HepG2 (cell line): ENCODE data around the gene IGF2. TPM values are rescaled to one million over a fixed set of nuclear protein-coding genes. Genes with fewer than 3 reads are reported as not detected.

Source experiments
- ATAC-seq: fragments of 200-7000 bp; cut with Tn5 transposase; 3 replicates; pipeline ENCODE4 v1.9.1; 2020; ENCODE audit warnings: mild to moderate bottlenecking, moderate library complexity
- BruUV-seq: library from RNA; stranded (reverse); fragments of 400-500 nt; replicated peaks from 2 replicates; lab custom pipeline; 2021; lab: Mats Ljungman, UMichigan
- CTCF ChIA-PET: fragments of 300-600 bp; formaldehyde crosslinking; extraction: SDS; loops from one replicate; lab custom pipeline; 2021; ENCODE audit warnings: low total read pairs, inconsistent platforms, low intra/inter-chr PET ratio; lab: Yijun Ruan, JAX
- POLR2A ChIA-PET: fragments of 350-600 bp; sonication (Branson Sonifier 250); formaldehyde crosslinking; loops from one replicate; lab custom pipeline; 2020; ENCODE audit warnings: antibody characterized with exemption, inconsistent platforms; lab: Yijun Ruan, JAX
- DNase-seq: peaks from one replicate; pipeline ENCODE4 v3.0.0-alpha.2; 2015; ENCODE audit warnings: low spot score
- FAIRE-seq: peaks from 3 replicates; lab custom pipeline; 2011; peaks lifted over from hg19 to GRCh38; lab: Jason Lieb, UNC
- H2AFZ ChIP-seq: one replicate; pipeline ENCODE4 v1.6.1; 2011; ENCODE audit warnings: low read length, inconsistent platforms
- H3K27ac ChIP-seq: fragments of 300-600 bp; 3 replicates; pipeline ENCODE4 v1.8.0; 2011; ENCODE audit warnings: mixed run types, mild to moderate bottlenecking, mixed read lengths, low read length, inconsistent platforms; ENCODE audit not compliant: insufficient read depth; ENCODE audit errors: extremely low read length
- H3K27me3 ChIP-seq, 2 experiments: fragments of 200-600 bp in 1 of 2; 2 replicates in 1 of 2; 3 replicates in 1 of 2; pipeline versions ENCODE4 v1.6.0 to v1.8.0; 2011; ENCODE audit warnings: low read length in 2 of 2, mild to moderate bottlenecking in 2 of 2, moderate library complexity in 2 of 2, inconsistent platforms in 1 of 2; ENCODE audit not compliant: insufficient read depth in 2 of 2, control insufficient read depth in 1 of 2
- H3K36me3 ChIP-seq, 2 experiments: fragments of 200-600 bp in 1 of 2; replicated peaks in 1 of 2; 2 replicates in 1 of 2; 3 replicates in 1 of 2; pipeline versions ENCODE4 v1.5.1 to v1.8.0; 2011; ENCODE audit warnings: low read length in 2 of 2, inconsistent platforms in 1 of 2; ENCODE audit not compliant: insufficient read depth in 2 of 2, control insufficient read depth in 1 of 2
- H3K4me1 ChIP-seq: 2 replicates; pipeline ENCODE4 v1.5.1; 2012; ENCODE audit warnings: low read length, inconsistent platforms; ENCODE audit not compliant: insufficient read depth
- H3K4me2 ChIP-seq: 2 replicates; pipeline ENCODE4 v1.6.0; 2011; ENCODE audit warnings: low read depth, low read length, inconsistent platforms
- H3K4me3 ChIP-seq, 3 experiments: fragments of 200-600 bp in 1 of 3; sonication (generic), shearing (Covaris generic) in 1 of 3; replicated peaks in 1 of 3; 2 replicates each; pipeline ENCODE4 v1.5.1; 2011 to 2016; ENCODE audit warnings: low read length in 3 of 3, inconsistent platforms in 2 of 3, low read depth in 2 of 3, mild to moderate bottlenecking in 2 of 3, control low read depth in 1 of 3, mixed read lengths in 1 of 3; ENCODE audit not compliant: insufficient read depth in 1 of 3
- H3K79me2 ChIP-seq: one replicate; pipeline ENCODE4 v1.6.1; 2011; ENCODE audit warnings: low read length, inconsistent platforms; ENCODE audit not compliant: insufficient read depth
- H3K9ac ChIP-seq: 2 replicates; pipeline ENCODE4 v1.6.0; 2011; ENCODE audit warnings: mild to moderate bottlenecking, low read depth, low read length, inconsistent platforms; ENCODE audit not compliant: insufficient read depth
- H3K9me3 ChIP-seq: 2 replicates; pipeline ENCODE4 v1.5.1; 2012; ENCODE audit warnings: mild to moderate bottlenecking, low read length
- H4K20me1 ChIP-seq: 2 replicates; pipeline ENCODE4 v1.6.0; 2011; ENCODE audit warnings: inconsistent platforms, mild to moderate bottlenecking, low read length, moderate library complexity; ENCODE audit not compliant: insufficient read depth
- ARNT ChIP-seq: fragments of 450-650 bp; IDR thresholded peaks from 2 replicates; pipeline ENCODE4 v1.6.1; 2017
- BRCA1 ChIP-seq: sonication (generic); formaldehyde crosslinking; IDR thresholded peaks from 2 replicates; pipeline ENCODE4 v1.4.0; 2020; ENCODE audit warnings: missing genetic modification reagents
- DRAP1 ChIP-seq: IDR thresholded peaks from 2 replicates; pipeline ENCODE4 v1.6.1; 2016; ENCODE audit warnings: missing genetic modification reagents, missing compliant biosample characterization
- ETV6 ChIP-seq: sonication (generic); formaldehyde crosslinking; conservative IDR thresholded peaks from 2 replicates; pipeline ENCODE4 v1.4.0; 2020; ENCODE audit warnings: missing genetic modification reagents
- GABPA ChIP-seq, 2 experiments: IDR thresholded peaks; 2 replicates each; pipeline ENCODE4 v1.6.1; 2011 to 2016; ENCODE audit warnings: low read depth in 2 of 2, low read length in 1 of 2, missing biosample characterization in 1 of 2, missing genetic modification characterization in 1 of 2
- HHEX ChIP-seq: IDR thresholded peaks from 2 replicates; pipeline ENCODE4 v1.6.1; 2016; ENCODE audit warnings: control low read depth
- HIVEP1 ChIP-seq: sonication (generic); formaldehyde crosslinking; IDR thresholded peaks from 2 replicates; pipeline ENCODE4 v1.4.0; 2020; ENCODE audit warnings: mild to moderate bottlenecking, missing genetic modification reagents
- MTA1 ChIP-seq: sonication (generic); formaldehyde crosslinking; IDR thresholded peaks from 2 replicates; pipeline ENCODE4 v1.4.0; 2020; ENCODE audit warnings: missing genetic modification reagents, mild to moderate bottlenecking, borderline replicate concordance
- NFATC3 ChIP-seq: sonication (generic); formaldehyde crosslinking; IDR thresholded peaks from 2 replicates; pipeline ENCODE4 v1.5.1; 2020; ENCODE audit warnings: mild to moderate bottlenecking, missing genetic modification reagents
- PRMT3 ChIP-seq: sonication (generic); formaldehyde crosslinking; IDR thresholded peaks from 2 replicates; pipeline ENCODE4 v1.8.1; 2022; ENCODE audit warnings: low read depth, mild to moderate bottlenecking, moderate library complexity, missing genetic modification reagents, borderline replicate concordance
- SMAD1 ChIP-seq: sonication (generic); formaldehyde crosslinking; IDR thresholded peaks from 2 replicates; pipeline ENCODE4 v1.4.0; 2020; ENCODE audit warnings: missing genetic modification reagents, low read depth, mild to moderate bottlenecking, borderline replicate concordance
- ZBTB42 ChIP-seq: sonication (generic); formaldehyde crosslinking; IDR thresholded peaks from 2 replicates; pipeline ENCODE4 v1.5.0; 2020; ENCODE audit warnings: mild to moderate bottlenecking, missing genetic modification reagents
- ZFP36 ChIP-seq: fragments of 150-350 bp; IDR thresholded peaks from 2 replicates; pipeline ENCODE4 v1.6.1; 2018; ENCODE audit warnings: borderline replicate concordance, low read length, low read depth; ENCODE audit not compliant: partially characterized antibody
- ZNF282 ChIP-seq: fragments of 450-650 bp; IDR thresholded peaks from 2 replicates; pipeline ENCODE4 v1.6.1; 2018; ENCODE audit not compliant: partially characterized antibody
- ZNF570 ChIP-seq: sonication (generic); formaldehyde crosslinking; IDR thresholded peaks from 2 replicates; pipeline ENCODE4 v1.4.0; 2020; ENCODE audit warnings: mild to moderate bottlenecking, missing genetic modification reagents, borderline replicate concordance
- ZNF749 ChIP-seq: sonication (generic); formaldehyde crosslinking; IDR thresholded peaks from 2 replicates; pipeline ENCODE4 v1.8.0; 2022; ENCODE audit warnings: mild to moderate bottlenecking, missing genetic modification reagents, moderate library complexity, borderline replicate concordance
- WGBS: methylation state at CpG from one replicate; pipeline ENCODE4 v1.1.6; 2017; ENCODE audit warnings: low lambda C conversion rate; 5-methylcytosine and 5-hydroxymethylcytosine counted together
- in situ Hi-C: cut with HindIII; loops from 2 replicates; pipeline ENCODE4 v1.10.0; 2017; ENCODE audit warnings: low pct_unique_long_range_greater_than_20kb; ENCODE audit not compliant: extremely low pct_ligation_motif_present
- intact Hi-C: fragments of 100-400 bp; cut with micrococcal nuclease; formaldehyde crosslinking; loops from one replicate; pipeline ENCODE4 v1.10.0; 2022; ENCODE audit not compliant: unreplicated experiment
- polyA plus RNA-seq, 8 experiments: library from polyadenylated mRNA; depleted of rRNA in 3 of 8; stranded (reverse) in 7 of 8; unstranded in 1 of 8; fragments of >200 nt; fragmentation: Illumina TruSeq in 4 of 8; extraction: Trizol in 4 of 8; gene quantifications; 2 replicates each; pipeline versions ENCODE4 v1.2.1 to v1.2.3, GENCODE V29; 2011 to 2016; ENCODE audit warnings: low read depth in 4 of 8, missing spikeins in 1 of 8, mixed read lengths in 1 of 8; ENCODE audit not compliant: insufficient read depth in 1 of 8
- total RNA-seq, 5 experiments: library from RNA; depleted of rRNA; stranded (reverse); fragments of >200 nt; fragmentation: Illumina TruSeq; extraction: Trizol; gene quantifications; 2 replicates each; pipeline ENCODE4 v1.2.3, GENCODE V29; 2016; ENCODE audit warnings: low read depth in 1 of 5
- TF ChIP-seq, protein P1 (sequence below): sonication (generic); formaldehyde crosslinking; IDR thresholded peaks from 2 replicates; pipeline ENCODE4 v1.4.0; 2020; ENCODE audit warnings: mild to moderate bottlenecking, low read depth, missing genetic modification reagents
- TF ChIP-seq, protein P2 (sequence below): sonication (generic); formaldehyde crosslinking; IDR thresholded peaks from 2 replicates; pipeline ENCODE4 v1.4.0; 2020; ENCODE audit warnings: missing genetic modification reagents
- TF ChIP-seq, protein P3 (sequence below): sonication (generic); formaldehyde crosslinking; IDR thresholded peaks from 2 replicates; pipeline ENCODE4 v1.5.0; 2020; ENCODE audit warnings: missing genetic modification reagents

The IGF2 gene
- total and polyA plus RNA-seq, 2 of the 13 experiments (the other 11 are each of a cell fraction or from before 2014, with no cell fraction given): 79.1 to 254 TPM

DNA sequence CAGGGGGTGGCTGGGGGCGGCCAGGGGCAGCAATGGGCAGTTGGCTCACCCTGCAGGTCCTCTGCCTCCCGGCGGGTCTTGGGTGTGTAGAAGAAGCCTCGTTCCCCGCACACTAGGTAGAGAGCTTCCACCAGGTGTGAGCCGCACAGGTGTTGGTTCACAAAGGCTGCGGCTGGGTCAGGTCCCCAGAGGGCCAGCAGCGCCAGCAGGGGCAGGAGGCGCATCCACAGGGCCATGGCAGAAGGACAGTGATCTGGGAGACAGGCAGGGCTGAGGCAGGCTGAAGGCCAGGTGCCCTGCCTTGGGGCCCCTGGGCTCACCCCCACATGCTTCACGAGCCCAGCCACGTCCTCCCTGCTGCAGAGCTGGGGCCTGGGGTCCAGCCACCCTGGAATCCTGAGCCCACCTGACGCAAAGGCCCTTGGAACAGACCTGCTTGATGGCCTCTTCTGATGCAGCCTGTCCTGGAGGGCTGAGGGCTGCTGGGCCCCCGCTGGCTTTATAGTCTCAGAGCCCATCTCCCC is 21.6 kb upstream of the IGF2 start, which contains the start of gene INS:
INS (minus strand) TSS at position 474 of the 524 bp plus-strand sequence; CDS start at position 236, 238 bp downstream.
- POLR2A ChIA-PET: no interaction called here
- ATAC-seq: no peak
- Histone ChIP-seq H3K27me3 (peaks cover 24 to 68% of the 10 kb centered on the region in 2 experiments), H3K79me2 (no peaks in the 10 kb centered on the region), H3K4me1 (no peaks in the 10 kb centered on the region), H3K9me3 (no peaks in the 10 kb centered on the region), H3K27ac (no peak within 1 kb of the TSS), H4K20me1 (no peaks in the 10 kb centered on the region), H3K36me3 (no peaks in the 10 kb centered on the region), H3K9ac (no peak within 1 kb of the TSS), H3K4me3 (no peak within 1 kb of the TSS), H2AFZ (no peak within 1 kb of the TSS), H3K4me2 (no peak within 1 kb of the TSS)
- DNase-seq: no peak
- BruUV-seq: no TSS peak
- in situ Hi-C loops (no loop called here), intact Hi-C loops (no loop called here)
- WGBS: no CpG with 5 or more reads among the region's 13 CpGs
- FAIRE-seq: no peak
- TF ChIP-seq ZNF570: no peak
- no peak for TF ChIP-seq ARNT
- TF ChIP-seq ZNF749 (CRISPR knock-in tag): no peak
- no peak for TF ChIP-seq HHEX (CRISPR knock-in tag)
- TF ChIP-seq PRMT3: no peak
- no peak for TF ChIP-seq MTA1 (CRISPR knock-in tag)
- TF ChIP-seq DRAP1: no peak
- TF ChIP-seq BRCA1: no peak
- TF ChIP-seq, protein P1, sequence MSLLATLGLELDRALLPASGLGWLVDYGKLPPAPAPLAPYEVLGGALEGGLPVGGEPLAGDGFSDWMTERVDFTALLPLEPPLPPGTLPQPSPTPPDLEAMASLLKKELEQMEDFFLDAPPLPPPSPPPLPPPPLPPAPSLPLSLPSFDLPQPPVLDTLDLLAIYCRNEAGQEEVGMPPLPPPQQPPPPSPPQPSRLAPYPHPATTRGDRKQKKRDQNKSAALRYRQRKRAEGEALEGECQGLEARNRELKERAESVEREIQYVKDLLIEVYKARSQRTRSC: no peak
- TF ChIP-seq, protein P2, sequence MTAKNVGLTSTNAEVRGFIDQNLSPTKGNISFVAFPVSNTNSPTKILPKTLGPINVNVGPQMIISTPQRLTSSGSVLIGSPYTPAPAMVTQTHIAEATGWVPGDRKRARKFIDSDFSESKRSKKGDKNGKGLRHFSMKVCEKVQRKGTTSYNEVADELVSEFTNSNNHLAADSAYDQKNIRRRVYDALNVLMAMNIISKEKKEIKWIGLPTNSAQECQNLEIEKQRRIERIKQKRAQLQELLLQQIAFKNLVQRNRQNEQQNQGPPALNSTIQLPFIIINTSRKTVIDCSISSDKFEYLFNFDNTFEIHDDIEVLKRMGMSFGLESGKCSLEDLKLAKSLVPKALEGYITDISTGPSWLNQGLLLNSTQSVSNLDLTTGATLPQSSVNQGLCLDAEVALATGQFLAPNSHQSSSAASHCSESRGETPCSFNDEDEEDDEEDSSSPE (CRISPR knock-in tag): no peak
- TF ChIP-seq, protein P3, sequence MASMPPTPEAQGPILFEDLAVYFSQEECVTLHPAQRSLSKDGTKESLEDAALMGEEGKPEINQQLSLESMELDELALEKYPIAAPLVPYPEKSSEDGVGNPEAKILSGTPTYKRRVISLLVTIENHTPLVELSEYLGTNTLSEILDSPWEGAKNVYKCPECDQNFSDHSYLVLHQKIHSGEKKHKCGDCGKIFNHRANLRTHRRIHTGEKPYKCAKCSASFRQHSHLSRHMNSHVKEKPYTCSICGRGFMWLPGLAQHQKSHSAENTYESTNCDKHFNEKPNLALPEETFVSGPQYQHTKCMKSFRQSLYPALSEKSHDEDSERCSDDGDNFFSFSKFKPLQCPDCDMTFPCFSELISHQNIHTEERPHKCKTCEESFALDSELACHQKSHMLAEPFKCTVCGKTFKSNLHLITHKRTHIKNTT (CRISPR knock-in tag): no peak
- no peak for TF ChIP-seq ZBTB42 (CRISPR knock-in tag)
- no peak for TF ChIP-seq ETV6 (CRISPR knock-in tag)
- TF ChIP-seq HIVEP1 (CRISPR knock-in tag): no peak
- no peak for TF ChIP-seq ZNF282
- TF ChIP-seq SMAD1 (CRISPR knock-in tag): no peak
- no peak for TF ChIP-seq GABPA (IDR thresholded peaks at IDR 0.05; ENCODE audit: low read depth, low read length)
- TF ChIP-seq GABPA (CRISPR knock-in tag; IDR thresholded peaks at IDR 0.05; ENCODE audit: low read depth): no peak
- no peak for TF ChIP-seq NFATC3 (CRISPR knock-in tag)
- no peak for TF ChIP-seq ZFP36
- CTCF ChIA-PET: no interaction called here
